GM21825 (cell line): ENCODE results near the gene CDH23.

ENCODE experiments used
- ATAC-seq: cut with Tn5 transposase; IDR thresholded peaks from one replicate; pipeline ENCODE4 v1.9.1; 2021; ENCODE audit warnings: mild to moderate bottlenecking, moderate library complexity; ENCODE audit not compliant: unreplicated experiment

Gene CDH23

DNA sequence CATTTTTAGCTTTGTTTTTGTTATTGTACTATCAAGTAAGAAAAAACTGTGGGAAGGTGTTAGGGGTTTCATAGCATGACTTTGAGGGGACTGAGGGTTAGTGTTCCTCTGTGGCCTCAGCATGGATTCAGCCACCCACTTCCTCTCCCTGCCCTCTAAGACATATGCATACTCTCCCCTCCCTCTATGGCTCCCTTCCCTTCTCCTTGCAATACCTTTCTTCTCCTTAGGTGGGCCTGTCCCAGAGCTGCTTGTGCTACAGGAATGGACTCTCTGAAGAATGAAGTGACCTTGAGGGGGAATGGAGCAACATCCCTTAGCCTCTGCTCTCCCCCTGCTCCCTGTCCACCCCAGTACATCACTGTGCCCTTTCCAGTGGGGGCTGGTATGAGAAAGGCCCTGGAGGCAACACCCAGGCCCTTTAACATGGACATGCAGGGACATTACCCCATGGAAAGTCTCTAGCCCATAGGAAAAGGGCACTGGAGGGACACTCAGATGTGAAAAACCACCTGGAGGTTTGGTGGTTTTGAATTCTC lies 22.4 kb downstream of the CDH23 start:
- no peak for ATAC-seq

DNA sequence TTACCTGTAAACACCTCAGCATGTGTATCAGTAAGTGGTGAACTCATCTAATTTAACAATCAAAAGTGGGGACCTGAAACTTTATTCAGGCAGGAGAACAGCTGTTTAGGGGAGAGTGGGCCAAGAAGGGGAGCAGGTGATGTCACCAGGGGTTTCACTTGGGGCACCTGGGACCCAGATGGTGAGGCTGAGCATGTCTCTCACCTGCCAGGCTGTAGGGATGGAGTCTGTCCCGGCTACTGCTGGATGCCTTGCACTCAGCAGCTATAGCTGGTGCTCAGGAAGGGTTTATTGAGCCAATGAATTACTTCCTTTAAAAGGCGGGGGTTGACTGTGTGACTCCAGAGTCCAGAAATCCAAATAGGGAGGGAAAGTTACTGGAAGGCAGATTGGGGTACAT lies 23.0 kb downstream of the CDH23 start:
- ATAC-seq: no peak

DNA sequence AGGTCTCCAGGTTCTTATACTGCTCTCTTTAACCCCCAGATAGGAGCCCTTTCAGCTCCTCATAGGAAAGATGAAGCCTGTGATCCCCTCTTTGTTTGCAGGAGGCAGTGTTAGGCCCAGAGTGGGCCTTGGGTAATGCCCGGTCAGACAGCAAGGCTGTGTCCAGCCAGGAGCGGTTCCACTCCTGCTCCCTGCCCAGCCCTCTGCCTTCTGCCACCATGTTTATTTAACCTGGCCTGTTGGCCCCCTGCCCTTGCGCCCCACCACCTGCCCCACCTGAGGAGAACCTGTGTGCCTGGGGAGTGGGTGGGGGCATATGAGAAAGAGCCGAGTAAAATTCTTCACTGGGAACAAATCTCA lies 24.3 kb downstream of the CDH23 start:
- no peak for ATAC-seq

DNA sequence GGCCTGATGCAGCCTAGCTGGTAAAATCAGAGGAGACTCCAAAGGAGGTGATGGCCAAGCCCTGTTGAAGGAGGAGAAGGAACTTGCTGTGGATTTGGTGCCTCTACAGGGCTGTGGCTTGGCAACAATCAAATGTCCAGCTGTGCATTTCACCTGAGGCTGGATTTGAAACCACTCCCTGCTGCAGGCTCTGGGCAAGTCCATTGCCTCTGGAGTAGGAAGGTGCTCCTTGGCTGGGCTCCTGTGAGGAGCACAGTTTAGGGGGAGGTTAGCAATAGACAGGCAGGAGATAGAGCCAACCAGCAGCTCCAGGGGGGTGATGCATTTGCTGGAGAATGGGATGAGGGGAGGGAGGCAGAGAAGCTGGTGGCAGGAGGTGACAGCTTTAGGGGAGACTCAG lies 26.5 kb downstream of the CDH23 start:
- ATAC-seq: no peak

DNA sequence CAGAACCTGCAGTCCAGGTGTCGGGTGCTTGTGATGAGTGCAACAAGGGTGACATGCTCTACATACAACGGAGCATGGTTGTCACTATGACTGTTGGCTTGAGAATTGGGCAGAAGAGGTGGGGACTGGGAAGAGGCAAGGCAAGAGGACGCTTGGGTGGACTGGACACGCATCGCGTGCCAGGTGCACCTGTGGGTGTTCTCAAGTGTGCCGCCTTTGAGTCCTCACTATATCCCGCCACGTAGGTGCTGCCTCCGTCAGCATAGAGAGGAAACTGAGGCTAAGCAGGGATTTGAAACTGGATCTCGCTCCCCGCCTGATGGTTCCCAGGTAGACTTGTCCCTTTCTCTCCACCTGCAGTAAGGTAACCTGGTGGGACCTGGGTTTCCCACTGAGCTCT lies 27.2 kb downstream of the CDH23 start:
- ATAC-seq: no peak

DNA sequence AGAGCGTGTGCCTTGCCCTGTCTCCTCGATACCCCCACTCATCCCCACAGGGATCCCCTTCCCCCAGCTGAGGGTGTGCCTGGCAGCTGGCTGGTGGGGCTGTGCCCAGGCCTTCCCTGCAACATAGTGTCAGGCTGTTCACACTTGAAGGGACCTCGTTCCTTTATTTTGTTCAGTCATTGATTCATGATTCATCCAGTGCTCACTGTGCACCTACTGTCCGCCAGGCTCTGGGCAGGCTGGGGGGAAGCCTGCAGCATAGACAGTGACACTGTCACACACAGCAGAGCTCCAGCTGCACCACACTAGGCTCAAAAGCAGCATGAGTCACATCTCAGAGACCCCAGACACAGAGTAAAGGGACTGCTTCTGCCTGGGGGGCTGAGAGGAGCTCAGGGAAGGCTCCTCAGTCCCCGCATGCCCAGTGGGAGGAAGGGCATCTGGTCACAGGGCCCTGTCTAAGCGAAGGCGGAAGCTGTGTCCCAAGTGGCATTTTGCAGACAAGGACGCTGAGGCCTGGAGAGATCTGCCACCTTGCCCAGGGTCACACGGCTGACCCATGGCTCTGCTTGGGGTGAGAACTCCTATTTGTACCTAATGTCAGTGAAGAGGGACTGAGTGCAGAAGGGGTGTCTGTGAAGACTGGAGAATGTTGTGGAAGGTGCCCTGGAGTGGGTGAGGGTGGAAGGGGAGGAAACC lies 27.9 kb downstream of the CDH23 start:
- ATAC-seq: no peak

DNA sequence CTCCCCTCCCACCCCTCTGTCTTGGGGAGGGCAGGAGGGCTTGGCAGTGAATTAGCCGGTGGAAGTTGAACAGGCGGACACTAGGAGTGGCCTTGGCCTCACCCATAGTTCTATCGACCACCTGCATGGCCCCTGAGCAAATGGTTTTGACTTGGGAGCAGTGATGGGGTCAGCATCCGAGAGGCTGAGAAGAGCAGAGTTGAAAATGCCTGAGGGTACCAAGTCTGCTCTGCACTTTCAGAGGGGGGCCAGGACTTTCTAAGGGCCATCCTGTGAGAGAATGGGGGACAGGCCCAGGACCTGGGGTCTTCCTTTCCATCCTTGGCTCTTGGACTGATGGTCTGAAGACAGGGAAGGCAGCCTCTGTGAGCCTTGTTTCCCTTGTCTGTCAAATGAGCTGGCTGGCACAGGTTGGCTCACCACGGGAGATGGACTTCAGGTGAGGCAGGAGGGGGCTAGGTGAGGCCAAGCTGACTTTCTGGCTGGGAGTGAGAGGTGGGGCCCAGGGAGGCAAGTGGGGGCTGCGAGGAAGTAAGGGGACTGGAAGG lies 29.4 kb downstream of the CDH23 start:
- ATAC-seq: no peak

DNA sequence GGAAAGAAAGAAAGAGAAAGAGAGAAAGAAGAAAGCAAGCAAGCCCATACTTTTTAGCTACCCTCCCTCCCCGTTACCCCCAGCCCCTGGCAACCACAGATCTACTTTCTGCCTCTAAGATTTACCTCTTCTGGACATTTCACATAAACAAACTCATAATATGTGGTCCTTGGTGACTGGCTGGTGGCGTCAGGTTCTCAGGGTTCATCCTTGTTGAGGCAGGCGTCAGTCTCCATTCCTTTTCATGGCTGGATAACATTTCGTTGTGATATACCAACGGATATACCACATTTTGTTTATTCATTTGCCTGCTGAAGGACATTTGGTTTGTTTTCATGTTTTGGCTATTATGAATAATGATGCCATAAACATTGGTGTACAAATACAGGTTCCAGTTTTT lies 30.5 kb downstream of the CDH23 start:
- ATAC-seq: no peak

DNA sequence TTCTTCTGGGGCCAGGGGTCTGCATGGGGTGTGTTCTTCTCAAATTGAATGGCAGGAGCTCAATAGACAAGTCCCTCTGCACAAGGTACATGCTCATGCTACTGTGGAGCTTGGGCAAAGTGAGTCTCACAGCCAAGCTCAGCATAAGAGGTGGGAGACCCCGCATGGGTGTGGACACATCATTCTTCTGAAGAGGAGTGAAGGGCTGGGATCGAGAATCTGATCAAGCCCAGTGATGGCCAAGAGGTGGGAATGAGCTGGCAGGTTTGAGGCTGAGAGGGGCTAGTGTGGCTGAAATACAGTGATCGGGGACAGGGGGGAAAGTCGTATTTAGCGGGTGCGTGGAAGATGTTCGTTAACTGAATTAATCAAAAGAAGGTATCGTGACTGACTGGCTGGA lies 32.6 kb downstream of the CDH23 start:
- ATAC-seq: no peak

DNA sequence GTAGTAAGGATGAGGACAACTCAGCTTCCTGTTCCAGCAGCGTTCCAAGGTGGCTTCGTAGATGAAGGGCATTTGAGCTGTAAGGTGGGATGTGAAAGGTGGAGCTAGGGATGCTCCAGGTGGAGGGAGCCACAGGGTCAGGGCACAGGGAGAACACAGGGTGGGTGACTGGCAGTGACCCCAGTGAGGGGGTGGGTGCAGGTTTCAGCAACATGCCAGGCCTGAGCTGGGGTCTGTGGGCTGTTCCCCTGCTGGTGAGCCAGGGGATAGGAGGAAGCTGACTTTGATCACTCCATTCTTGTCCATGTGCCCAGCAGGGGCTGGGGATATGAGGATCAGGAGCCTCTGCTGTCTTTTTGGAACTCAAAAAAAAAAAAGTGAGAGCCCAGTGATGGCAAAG lies 33.2 kb downstream of the CDH23 start:
- no peak for ATAC-seq

DNA sequence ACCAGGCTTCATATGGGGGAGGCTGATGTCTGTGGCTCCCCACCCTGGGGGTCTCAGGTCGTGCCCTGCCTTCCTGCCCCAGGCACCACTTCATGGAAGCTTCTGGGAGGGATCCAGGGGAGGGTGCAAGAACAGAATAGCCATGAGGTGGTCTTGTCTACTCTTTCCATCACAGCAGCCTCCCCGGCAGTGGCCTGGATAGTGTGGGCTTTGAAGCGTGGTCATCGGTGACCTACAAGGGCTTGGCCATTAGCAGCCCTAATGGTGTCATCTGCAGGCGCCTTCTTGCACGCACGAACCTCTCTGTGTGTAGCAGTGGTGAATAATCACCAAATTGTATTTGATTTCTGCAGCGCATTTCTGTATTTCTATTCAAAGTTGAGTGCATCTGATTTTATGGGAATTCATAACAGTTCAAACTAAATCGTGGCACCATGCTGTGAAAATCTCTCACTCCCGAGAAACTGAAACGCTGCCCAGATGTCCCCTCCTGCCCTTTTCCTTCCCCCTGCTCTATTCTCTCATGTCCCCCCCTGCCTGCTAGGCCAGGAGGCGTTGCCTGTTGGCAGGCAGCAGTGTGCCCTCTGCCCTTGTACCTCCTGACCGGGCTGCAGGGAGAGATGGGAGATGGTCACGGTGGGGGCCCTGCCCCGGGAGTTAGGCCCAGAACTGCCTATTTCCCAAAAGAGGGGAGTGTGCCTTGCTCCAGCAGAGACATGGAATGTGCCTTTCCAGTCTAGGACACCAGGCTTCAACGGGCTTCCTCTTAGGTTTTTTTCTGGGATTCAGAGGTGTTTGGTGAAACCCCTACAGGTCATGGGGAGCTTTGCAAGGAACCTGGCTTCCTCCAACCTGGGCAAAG lies 34.8 kb downstream of the CDH23 start:
- no peak for ATAC-seq

DNA sequence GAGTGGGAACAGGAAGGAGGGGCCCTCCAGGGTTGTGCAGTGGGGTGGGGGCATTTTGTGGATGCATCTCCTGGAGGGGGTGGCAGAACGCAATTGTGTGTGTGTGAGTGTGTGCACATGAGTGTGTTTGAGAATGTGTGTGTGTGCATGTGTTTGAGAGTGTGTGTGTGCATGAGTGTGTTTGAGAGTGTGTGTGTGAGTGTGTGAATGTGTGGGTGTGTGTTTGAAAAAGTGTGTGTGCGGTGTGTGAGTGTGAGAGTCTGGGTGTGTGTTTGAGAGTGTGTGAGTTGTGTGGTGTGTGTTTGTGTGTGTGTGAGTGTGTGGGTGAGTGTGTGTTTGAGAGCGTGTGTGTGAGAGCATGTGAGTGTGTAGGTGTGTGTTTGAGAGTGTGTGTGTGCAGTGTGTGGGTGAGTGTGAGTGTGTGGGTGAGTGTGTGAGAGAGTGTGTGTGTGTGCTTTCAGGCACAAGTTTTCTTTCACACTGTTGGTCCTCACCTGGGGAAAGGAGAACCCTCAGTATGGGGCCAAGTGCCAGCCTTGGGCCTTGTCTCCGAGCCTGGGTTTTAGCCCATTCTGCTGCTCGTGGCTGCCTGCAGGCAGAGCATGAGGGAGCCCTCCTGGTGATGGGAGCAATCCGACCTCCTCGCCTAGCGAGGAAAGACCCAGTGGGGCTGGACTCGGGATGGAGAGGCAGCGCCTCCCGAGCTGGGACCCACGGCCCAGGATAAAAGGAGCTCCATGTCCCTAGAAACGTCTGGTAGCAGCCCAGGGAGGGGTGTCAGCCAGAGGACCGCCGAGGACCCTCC lies 35.6 kb downstream of the CDH23 start:
- ATAC-seq: no peak

DNA sequence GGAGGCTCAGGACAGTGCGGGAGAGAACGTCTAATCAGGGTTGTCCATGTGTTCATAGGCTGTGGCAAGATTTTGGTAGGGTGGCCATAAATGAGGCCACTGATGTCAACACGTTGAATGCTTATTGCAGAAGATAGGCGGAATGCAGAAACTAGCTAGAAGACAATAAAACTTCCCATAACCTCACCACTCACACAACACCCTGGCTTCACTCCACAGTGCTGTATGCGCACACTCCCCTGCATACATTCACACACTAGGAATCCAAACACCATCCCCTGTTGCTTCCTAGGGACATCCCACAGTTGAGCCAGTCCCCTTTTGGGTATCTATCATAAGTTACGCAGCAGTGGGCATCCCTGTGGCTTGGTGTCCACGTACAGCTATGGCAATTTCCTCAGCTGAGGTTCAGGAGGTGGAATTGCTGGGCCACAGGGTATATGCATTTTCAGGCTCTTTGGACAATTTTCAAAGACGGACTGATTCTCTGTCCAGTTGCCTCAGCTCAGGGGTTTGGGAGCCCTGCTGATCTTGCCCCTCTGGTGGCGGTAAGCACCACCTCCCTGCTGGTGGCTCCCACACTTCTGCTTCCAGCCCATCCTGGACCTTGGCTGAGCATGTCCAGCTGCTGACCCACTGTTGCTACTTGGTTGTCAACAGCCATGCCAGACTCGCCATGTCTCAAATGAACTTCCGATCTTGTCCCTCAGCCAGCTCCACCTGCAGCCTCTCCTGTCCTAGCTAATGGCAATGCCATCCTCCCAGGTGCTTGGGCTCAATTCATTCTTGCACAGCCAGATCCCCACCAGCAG lies 36.4 kb downstream of the CDH23 start:
- no peak for ATAC-seq

DNA sequence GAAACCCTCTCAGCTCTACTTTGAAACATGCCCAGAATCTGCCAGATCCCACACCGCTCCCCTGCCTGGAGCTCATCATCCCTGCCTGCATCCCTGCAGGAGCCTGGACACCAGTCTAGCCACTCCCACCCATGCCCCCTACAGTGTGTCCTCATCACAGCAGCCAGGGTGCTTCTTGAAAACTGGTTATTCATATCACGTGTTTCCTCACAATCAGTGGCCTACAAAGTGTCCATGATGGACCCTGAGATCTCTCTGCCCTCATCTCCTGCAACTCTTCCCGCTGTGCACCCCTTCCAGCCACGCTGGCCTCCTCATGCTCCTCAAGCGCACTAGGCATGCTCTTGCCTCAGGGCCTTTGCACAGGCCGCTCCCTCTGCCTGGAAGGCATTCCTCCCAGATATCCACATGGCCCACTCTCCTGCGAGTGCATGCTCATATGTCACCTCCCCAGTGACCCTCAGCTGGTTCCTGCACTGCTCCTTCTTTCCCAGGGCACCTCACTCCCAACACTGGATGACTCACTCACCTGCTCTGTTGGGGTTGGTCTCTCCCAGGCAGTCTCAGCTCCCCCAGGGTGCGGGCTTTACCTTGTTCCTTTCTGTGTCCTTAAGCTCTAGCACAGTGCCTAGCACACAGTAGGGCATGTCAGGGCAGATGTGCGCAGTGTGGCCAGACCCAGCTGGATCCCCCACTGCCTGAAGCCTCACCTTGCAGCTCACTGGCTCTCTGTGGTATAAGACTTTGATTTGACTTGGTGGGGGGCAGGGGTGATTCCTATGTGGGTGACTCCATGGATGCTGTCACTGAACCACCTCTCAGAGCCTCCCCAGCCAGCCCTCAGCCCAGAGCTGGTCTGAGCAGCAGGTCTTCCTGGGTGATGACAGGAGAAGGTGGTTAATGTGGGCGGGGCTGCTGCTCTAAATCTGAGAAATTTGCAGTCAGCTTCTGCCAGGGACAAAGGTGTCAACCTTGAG lies 37.3 kb downstream of the CDH23 start:
- ATAC-seq: no peak

DNA sequence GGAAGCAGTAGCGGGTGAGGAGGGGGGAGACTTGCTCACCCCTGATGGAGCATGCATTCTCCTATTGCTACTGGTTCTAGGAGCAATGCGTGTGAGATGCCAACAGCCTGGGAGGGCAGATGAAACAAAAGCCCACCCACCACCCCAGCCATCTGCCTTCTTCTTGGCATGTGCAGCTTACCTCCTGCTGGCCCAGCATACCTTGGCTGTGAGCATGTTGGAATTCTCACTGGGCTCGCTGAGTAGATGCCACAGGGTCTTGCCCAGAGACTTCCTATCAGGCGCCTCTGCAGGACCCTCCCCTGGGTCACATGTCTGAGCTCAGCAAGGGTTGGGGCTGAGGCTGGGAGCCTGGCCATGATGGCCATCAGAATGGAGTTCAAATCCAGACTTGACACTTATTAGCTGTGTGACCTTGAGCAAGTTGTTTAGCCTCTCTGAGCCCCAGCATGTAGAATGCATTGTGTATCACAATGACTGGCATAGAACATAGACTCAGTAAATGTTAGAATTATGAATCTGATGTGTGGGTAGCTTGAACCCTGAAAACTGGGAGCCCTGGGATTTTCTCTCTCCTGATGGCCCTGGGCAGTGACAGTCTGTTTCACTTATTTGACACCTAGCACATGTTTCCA lies 38.2 kb downstream of the CDH23 start:
- ATAC-seq: no peak

DNA sequence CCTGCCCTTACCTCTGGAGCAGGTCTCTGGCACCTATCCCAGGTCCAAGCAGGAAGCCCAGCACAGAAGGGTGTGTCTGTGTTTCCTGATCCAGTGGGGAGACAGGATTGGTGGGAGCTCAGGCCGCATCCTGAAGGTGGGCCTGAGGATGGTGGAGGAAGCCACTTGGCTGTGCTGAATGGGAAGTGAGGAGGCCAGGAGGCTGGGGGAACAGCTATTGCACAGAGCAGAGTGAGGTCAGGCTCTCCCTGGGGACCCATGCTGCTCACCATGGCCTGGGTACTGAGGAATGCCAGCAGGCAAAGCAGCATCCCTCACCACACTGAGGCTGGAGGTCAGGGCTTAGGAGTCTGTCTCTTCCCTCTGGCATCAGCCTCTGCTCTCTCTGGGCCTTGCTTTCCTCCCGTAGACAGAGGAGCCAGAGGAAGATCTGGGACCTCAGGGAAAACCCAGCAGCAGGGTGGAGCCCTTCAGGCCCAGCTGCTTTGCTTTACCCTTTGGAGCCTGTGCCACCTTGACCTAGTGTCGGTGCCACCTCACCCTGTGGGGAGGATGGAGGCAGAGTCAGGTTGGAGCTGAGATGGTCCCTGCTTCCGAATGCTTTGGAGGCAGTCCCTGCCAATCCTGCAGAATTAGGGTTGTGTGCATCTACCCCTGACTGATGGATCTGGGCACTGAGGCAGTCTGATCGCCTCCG lies 39.0 kb downstream of the CDH23 start:
- no peak for ATAC-seq

DNA sequence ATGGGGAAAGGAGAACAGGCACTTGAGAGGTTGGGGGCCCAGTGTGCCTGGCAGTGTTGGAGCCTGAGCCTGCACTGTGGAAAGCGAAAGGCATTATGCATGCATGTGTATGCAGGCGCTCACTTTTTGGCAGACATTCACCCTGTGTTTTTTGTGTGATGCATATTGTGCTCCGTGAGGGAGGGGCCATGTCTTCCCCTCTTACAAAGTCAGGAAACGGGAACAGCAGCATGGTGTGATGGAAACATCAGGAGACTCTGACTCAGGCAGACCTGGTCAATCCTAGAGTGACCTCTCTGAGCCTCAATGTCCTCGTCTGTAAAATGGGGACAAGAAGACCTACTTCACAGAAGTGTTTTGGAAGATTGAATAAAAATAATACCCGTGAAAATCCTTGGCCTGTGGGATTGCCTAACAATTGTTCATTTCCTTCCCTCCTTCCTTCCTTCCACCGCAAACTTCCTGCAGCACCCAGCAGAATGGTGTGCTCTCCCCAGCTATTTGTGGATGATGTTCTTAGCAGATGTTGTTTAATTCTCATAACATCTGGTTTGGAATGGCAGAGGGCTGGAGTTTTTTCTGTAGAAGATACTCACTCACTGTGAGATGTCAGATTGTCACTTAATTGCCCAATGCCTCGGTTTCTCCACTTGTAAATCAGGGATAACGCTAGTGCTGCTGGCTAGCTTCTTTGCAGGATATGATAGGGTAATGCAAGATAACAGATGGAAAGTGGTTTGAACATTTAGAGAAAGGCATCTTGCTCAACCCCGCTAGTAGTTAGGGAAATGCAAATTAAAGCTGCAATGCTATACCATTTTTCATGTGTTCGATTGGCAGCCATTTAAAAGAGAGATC lies 39.8 kb downstream of the CDH23 start:
- ATAC-seq: no peak
